OCI-LY7 (cell line): ENCODE data around the gene AADAC. TPM values are rescaled to one million over a fixed set of nuclear protein-coding genes. Genes with fewer than 3 reads are reported as not detected.
"Not testable (repeated sequence)": the region's sequence is repeated elsewhere in the genome, so short reads cannot be mapped to it uniquely, and the experiment has no call there.

ENCODE experiments used
- BruUV-seq: library from RNA; stranded (reverse); fragments of 400-500 nt; replicated peaks from 2 replicates; lab custom pipeline; 2021; lab: Mats Ljungman, UMichigan
- CTCF ChIA-PET: fragments of 300-600 bp; sonication (Branson Sonifier 250); formaldehyde crosslinking; loops from one replicate; lab custom pipeline; 2022; ENCODE audit warnings: antibody characterized with exemption; ENCODE audit not compliant: unreplicated experiment; lab: Charles Lee
- POLR2A ChIA-PET: fragments of 300-600 bp; sonication (Branson Sonifier 250); formaldehyde crosslinking; loops from one replicate; lab custom pipeline; 2022; ENCODE audit warnings: antibody characterized with exemption; lab: Charles Lee
- DNase-seq: peaks from one replicate; pipeline ENCODE4 v3.0.0-alpha.2; 2015; ENCODE audit warnings: low spot score
- H2AFZ ChIP-seq: fragments of 200-600 bp; sonication (generic), shearing (Covaris generic); 2 replicates; pipeline ENCODE4 v1.6.1; 2014; ENCODE audit warnings: mild to moderate bottlenecking, antibody characterized with exemption, low read length, moderate library complexity
- H3K27ac ChIP-seq: fragments of 200-600 bp; sonication (generic); 2 replicates; pipeline ENCODE4 v1.5.1; 2014; ENCODE audit warnings: mixed run types, low read depth, mild to moderate bottlenecking, moderate library complexity, low read length, inconsistent platforms; ENCODE audit not compliant: poor library complexity, severe bottlenecking
- H3K36me3 ChIP-seq: fragments of 200-600 bp; sonication (generic); 2 replicates; pipeline ENCODE4 v1.6.1; 2014; ENCODE audit warnings: mild to moderate bottlenecking, antibody characterized with exemption, low read length, moderate library complexity, mixed read lengths; ENCODE audit not compliant: insufficient read depth
- H3K4me1 ChIP-seq: fragments of 200-600 bp; sonication (generic); 2 replicates; pipeline ENCODE4 v1.5.1; 2014; ENCODE audit warnings: mild to moderate bottlenecking, low read length; ENCODE audit not compliant: insufficient read depth, poor library complexity, severe bottlenecking
- H3K4me2 ChIP-seq: fragments of 200-600 bp; sonication (generic); 2 replicates; pipeline ENCODE4 v1.6.1; 2014; ENCODE audit warnings: mild to moderate bottlenecking, low read length
- H3K4me3 ChIP-seq: fragments of 200-600 bp; sonication (generic); 2 replicates; pipeline ENCODE4 v1.5.1; 2014; ENCODE audit warnings: mild to moderate bottlenecking, low read depth, low read length; ENCODE audit not compliant: poor library complexity, severe bottlenecking
- H3K79me2 ChIP-seq: fragments of 200-600 bp; sonication (generic); 2 replicates; pipeline ENCODE4 v1.6.1; 2016; ENCODE audit warnings: low read depth, mild to moderate bottlenecking, low read length, moderate library complexity, mixed read lengths; ENCODE audit not compliant: insufficient read depth
- H3K9me2 ChIP-seq: fragments of 200-600 bp; sonication (generic); 2 replicates; pipeline ENCODE4 v1.6.1; 2016; ENCODE audit warnings: mild to moderate bottlenecking, low read length, mixed read lengths; ENCODE audit not compliant: insufficient read depth
- H3K9me3 ChIP-seq: fragments of 200-600 bp; sonication (generic); 2 replicates; pipeline ENCODE4 v1.6.1; 2014; ENCODE audit warnings: mild to moderate bottlenecking, mixed run types, low read length, mixed read lengths
- H4K20me1 ChIP-seq: fragments of 200-600 bp; sonication (generic); 2 replicates; pipeline ENCODE4 v1.6.1; 2014; ENCODE audit warnings: mild to moderate bottlenecking, antibody characterized with exemption, low read length, moderate library complexity, mixed read lengths; ENCODE audit not compliant: insufficient read depth
- EZH2phosphoT487 ChIP-seq: fragments of 200-600 bp; sonication (generic); IDR thresholded peaks from 2 replicates; pipeline ENCODE4 v1.6.1; 2018; ENCODE audit warnings: low read depth, borderline replicate concordance, mild to moderate bottlenecking, mixed run types, antibody characterized with exemption, low read length, moderate library complexity, mixed read lengths
- intact Hi-C: fragments of 100-400 bp; cut with micrococcal nuclease; formaldehyde crosslinking; loops from one replicate; pipeline ENCODE4 v1.10.0; 2022; ENCODE audit not compliant: unreplicated experiment
- total RNA-seq, 2 experiments: library from RNA; depleted of rRNA in 1 of 2; stranded (reverse); fragments of >200 nt in 1 of 2; shearing (Covaris generic) in 1 of 2; gene quantifications; 2 replicates each; pipeline ENCODE4 v1.2.3, GENCODE V29; 2014 to 2022
- TF ChIP-seq, protein P1 (sequence below): fragments of 200-600 bp; sonication (generic); conservative IDR thresholded peaks from 2 replicates; pipeline ENCODE4 v1.5.1; 2014; ENCODE audit warnings: mild to moderate bottlenecking, antibody characterized with exemption, low read length, moderate library complexity, mixed read lengths

AADAC gene
- total RNA-seq, 2 experiments from 2014 or later: not detected

DNA sequence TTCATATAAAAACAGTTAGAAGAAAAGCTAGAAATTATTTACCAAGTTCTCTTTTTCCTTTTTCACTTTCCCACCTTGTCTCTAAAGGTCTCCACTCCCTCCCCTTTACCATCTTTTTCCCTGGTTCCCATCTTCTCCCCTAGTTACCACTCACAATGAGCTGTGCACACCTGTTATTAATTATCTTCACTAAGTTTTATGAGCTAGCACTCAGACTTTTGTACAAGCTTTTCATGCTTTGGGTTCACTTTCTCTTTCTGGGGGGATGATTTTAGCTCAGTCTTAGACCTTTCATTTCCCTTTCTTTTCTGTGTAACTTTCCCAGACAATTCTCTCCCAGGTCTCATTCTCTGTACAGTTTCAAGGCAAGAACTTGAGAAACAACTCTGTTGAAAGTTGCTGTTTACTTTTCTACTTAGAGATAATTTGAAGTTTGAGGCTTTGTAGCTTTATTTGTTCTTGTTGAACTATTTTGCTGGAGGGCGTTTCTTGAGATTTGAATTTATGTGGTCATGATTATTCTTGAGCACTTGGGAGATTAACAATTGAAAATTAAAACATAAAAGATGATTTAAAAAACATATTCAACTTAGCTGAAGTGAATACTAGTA, 24.0 kb upstream of the AADAC start:
- no peaks in the 10 kb centered on the region for H3K4me1 ChIP-seq
- no peak for TF ChIP-seq EZH2phosphoT487
- TF ChIP-seq, protein P1, sequence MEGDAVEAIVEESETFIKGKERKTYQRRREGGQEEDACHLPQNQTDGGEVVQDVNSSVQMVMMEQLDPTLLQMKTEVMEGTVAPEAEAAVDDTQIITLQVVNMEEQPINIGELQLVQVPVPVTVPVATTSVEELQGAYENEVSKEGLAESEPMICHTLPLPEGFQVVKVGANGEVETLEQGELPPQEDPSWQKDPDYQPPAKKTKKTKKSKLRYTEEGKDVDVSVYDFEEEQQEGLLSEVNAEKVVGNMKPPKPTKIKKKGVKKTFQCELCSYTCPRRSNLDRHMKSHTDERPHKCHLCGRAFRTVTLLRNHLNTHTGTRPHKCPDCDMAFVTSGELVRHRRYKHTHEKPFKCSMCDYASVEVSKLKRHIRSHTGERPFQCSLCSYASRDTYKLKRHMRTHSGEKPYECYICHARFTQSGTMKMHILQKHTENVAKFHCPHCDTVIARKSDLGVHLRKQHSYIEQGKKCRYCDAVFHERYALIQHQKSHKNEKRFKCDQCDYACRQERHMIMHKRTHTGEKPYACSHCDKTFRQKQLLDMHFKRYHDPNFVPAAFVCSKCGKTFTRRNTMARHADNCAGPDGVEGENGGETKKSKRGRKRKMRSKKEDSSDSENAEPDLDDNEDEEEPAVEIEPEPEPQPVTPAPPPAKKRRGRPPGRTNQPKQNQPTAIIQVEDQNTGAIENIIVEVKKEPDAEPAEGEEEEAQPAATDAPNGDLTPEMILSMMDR: no peak
- BruUV-seq: no TSS peak
- ChIA-PET CTCF (no interaction called here), POLR2A (interaction anchor here (0.7 to 0.8 kb wide), 2 partner anchors 14 to 19 kb away, joined by 3 to 4 read pairs; no protein-coding TSS in a partner anchor)
- H3K9me3 ChIP-seq: no peaks in the 10 kb centered on the region
- no peaks in the 10 kb centered on the region for H3K79me2 ChIP-seq
- no peak overlapping the region for H3K27ac ChIP-seq
- DNase-seq: no peak
- intact Hi-C loops: no loop called here
- peaks cover 8% of the 10 kb centered on the region; the same call in 1 of the 2 replicates for H3K9me2 ChIP-seq
- H3K36me3 ChIP-seq: no peaks in the 10 kb centered on the region
- H4K20me1 ChIP-seq: no peaks in the 10 kb centered on the region
- H3K4me2 ChIP-seq: no peak overlapping the region
- H2AFZ ChIP-seq: no peak overlapping the region
- no peak overlapping the region for H3K4me3 ChIP-seq

DNA sequence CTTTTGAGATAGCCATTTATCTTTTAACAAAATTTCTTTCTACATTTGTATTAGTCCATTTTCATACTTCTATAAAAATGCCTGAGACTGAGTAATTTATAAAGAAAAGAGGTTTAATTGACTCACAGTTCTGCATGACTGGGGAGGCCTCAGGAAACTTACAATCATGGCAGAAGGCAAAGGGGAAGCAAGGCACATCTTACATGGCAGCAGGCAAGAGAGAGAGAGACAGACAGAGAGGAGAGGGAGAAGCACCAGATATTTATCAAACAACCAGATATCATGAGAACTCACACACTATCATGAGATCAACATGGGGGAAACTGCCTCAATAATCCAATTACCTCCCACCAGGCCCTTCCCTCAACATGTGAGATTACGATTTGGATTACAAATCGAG, 23.2 kb upstream of the AADAC start:
- H3K36me3 ChIP-seq, H3K27ac ChIP-seq, H3K4me2 ChIP-seq, H3K9me3 ChIP-seq, intact Hi-C loops, CTCF ChIA-PET, H3K4me1 ChIP-seq, BruUV-seq, H3K79me2 ChIP-seq, H3K9me2 ChIP-seq, H3K4me3 ChIP-seq, DNase-seq, H4K20me1 ChIP-seq, H2AFZ ChIP-seq: not testable (repeated sequence)
- POLR2A ChIA-PET: interaction anchor here (0.8 kb wide), 1 partner anchor 20 kb away, joined by 4 read pairs; no protein-coding TSS in a partner anchor

DNA sequence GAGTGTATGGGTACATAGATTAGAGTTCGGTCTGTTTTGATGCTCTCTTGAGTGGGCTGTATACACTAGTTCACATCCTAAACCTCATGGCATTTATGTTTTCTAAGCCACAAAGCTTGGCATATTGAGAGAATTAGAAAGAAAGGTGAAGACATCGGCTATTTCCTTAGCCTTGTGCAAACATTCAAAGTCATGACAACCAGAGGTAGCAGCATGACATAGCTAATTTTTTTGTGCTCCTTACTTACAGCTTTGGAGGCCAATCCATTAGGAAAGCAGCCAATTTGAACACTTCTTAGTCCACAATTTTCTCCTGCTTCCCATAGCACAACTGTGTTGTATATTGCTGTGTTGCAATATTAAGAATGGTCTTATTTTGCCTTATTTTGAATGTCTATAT, 21.5 kb upstream of the AADAC start:
- intact Hi-C loops: no loop called here
- DNase-seq: no peak
- H3K27ac ChIP-seq: no peak overlapping the region
- no peak overlapping the region for H3K4me3 ChIP-seq
- no peaks in the 10 kb centered on the region for H3K79me2 ChIP-seq
- BruUV-seq: no TSS peak
- TF ChIP-seq EZH2phosphoT487: no peak
- TF ChIP-seq, protein P1: no peak
- H3K4me1 ChIP-seq: no peaks in the 10 kb centered on the region
- POLR2A ChIA-PET: no interaction called here
- CTCF ChIA-PET: no interaction called here
- peaks cover 8% of the 10 kb centered on the region; the same call in 1 of the 2 replicates for H3K9me2 ChIP-seq
- H3K36me3 ChIP-seq: no peaks in the 10 kb centered on the region
- H3K9me3 ChIP-seq: no peaks in the 10 kb centered on the region
- H4K20me1 ChIP-seq: no peaks in the 10 kb centered on the region
- no peak overlapping the region for H2AFZ ChIP-seq
- no peak overlapping the region for H3K4me2 ChIP-seq
